Endodermal cell (in vitro differentiated cells): ENCODE data around the gene MAGEA6. TPM values are rescaled to one million over a fixed set of nuclear protein-coding genes. Genes with fewer than 3 reads are reported as not detected.
"Not testable (repeated sequence)": the region's sequence is repeated elsewhere in the genome, so short reads cannot be mapped to it uniquely, and the experiment has no call there.

Experiments used
- DNase-seq: peaks from one replicate; pipeline ENCODE4 v3.0.0-alpha.2; 2017
- H3K27ac ChIP-seq: 2 replicates; pipeline ENCODE4 v1.5.1; 2013; ENCODE audit warnings: mild to moderate bottlenecking, low read depth, low read length, moderate library complexity
- H3K27me3 ChIP-seq: 2 replicates; pipeline ENCODE4 v1.6.1; 2013; ENCODE audit warnings: mild to moderate bottlenecking, low read length, moderate library complexity; ENCODE audit not compliant: insufficient read depth, control insufficient read depth, poor library complexity, severe bottlenecking
- H3K36me3 ChIP-seq: 2 replicates; pipeline ENCODE4 v1.7.0; 2013; ENCODE audit warnings: mild to moderate bottlenecking, low read length, moderate library complexity; ENCODE audit not compliant: control insufficient read depth, insufficient read depth
- H3K4me1 ChIP-seq: one replicate; pipeline ENCODE4 v1.7.0; 2013; ENCODE audit warnings: low read length; ENCODE audit not compliant: control insufficient read depth, insufficient read depth
- H3K4me3 ChIP-seq: 2 replicates; pipeline ENCODE4 v1.5.1; 2013; ENCODE audit warnings: mild to moderate bottlenecking, low read length, moderate library complexity
- H3K9ac ChIP-seq: 2 replicates; pipeline ENCODE4 v1.6.1; 2013; ENCODE audit warnings: mild to moderate bottlenecking, low read length, moderate library complexity; ENCODE audit not compliant: poor library complexity, severe bottlenecking; ENCODE audit errors: extremely low read depth
- H3K9me3 ChIP-seq: 2 replicates; pipeline ENCODE4 v1.6.1; 2013; ENCODE audit warnings: mild to moderate bottlenecking, low read length, moderate library complexity; ENCODE audit not compliant: control insufficient read depth
- H3K27ac Mint-ChIP-seq: 2 replicates; pipeline ENCODE4 v1.8.0; 2020; ENCODE audit warnings: mixed read lengths
- H3K27me3 Mint-ChIP-seq: 2 replicates; pipeline ENCODE4 v1.8.0; 2021; ENCODE audit warnings: mild to moderate bottlenecking, mixed read lengths; ENCODE audit not compliant: insufficient read depth
- H3K36me3 Mint-ChIP-seq: 2 replicates; pipeline ENCODE4 v1.8.0; 2020; ENCODE audit warnings: low read depth, mixed read lengths
- H3K4me1 Mint-ChIP-seq: 2 replicates; pipeline ENCODE4 v1.8.0; 2020; ENCODE audit warnings: mixed read lengths
- H3K4me3 Mint-ChIP-seq: 2 replicates; pipeline ENCODE4 v1.8.0; 2020; ENCODE audit warnings: mild to moderate bottlenecking, moderate library complexity, mixed read lengths
- H3K9me3 Mint-ChIP-seq: 2 replicates; pipeline ENCODE4 v1.8.0; 2020; ENCODE audit warnings: mild to moderate bottlenecking, mixed read lengths
- CTCF ChIP-seq: fragments of 200-600 bp; sonication (generic); conservative IDR thresholded peaks from 2 replicates; pipeline ENCODE4 v1.5.0; 2021; ENCODE audit warnings: antibody characterized with exemption, mild to moderate bottlenecking
- WGBS, 2 experiments: methylation state at CpG; one replicate each; pipeline versions ENCODE4 v1.1.5 to v1.1.7; 2013; ENCODE audit warnings: missing lambda C conversion rate in 2 of 2, mixed read lengths in 1 of 2; ENCODE audit not compliant: insufficient coverage in 1 of 2, insufficient read length in 1 of 2; 5-methylcytosine and 5-hydroxymethylcytosine counted together
- total RNA-seq, 2 donors: library from RNA; stranded (reverse); fragmentation: NEBNext Ultra II Directional in 1 of 2; extraction: Animal tissue kit (Norgen Biotek cat#: 25700) in 1 of 2; gene quantifications; 2 replicates in 1 of 2; 3 replicates in 1 of 2; pipeline ENCODE4 v1.2.1, GENCODE V29; 2021

Gene MAGEA6
- total RNA-seq, 2 donors from 2014 or later, result not detected

- Histone ChIP-seq H3K4me3 (no peak overlapping the region), H3K9me3 (no peaks in the 10 kb centered on the region), H3K9ac (no peak overlapping the region), H3K27ac (no peak overlapping the region), H3K27me3 (no peaks in the 10 kb centered on the region), H3K36me3 (no peaks in the 10 kb centered on the region), H3K4me1 (no peaks in the 10 kb centered on the region)
- 40 to 67% methylated on average over 1 to 4 of the region's 4 CpGs for WGBS, 2 experiments
- no peak for TF ChIP-seq CTCF
- no peak for DNase-seq
- Mint-ChIP-seq H3K27me3 (peaks cover 2% of the 10 kb centered on the region), H3K9me3 (peaks cover 48% of the 10 kb centered on the region), H3K4me3 (no peak overlapping the region), H3K27ac (no peak overlapping the region), H3K36me3 (no peaks in the 10 kb centered on the region), H3K4me1 (no peaks in the 10 kb centered on the region)
Observed at GRCh38 chrX:152810403-152810802, 40.9 kb upstream of the MAGEA6 start.

- Histone ChIP-seq H3K4me3 (no peak overlapping the region), H3K27me3 (no peaks in the 10 kb centered on the region), H3K9me3 (no peaks in the 10 kb centered on the region), H3K27ac (no peak overlapping the region), H3K36me3 (no peaks in the 10 kb centered on the region), H3K4me1 (no peaks in the 10 kb centered on the region), H3K9ac (no peak overlapping the region)
- no peak for TF ChIP-seq CTCF
- H3K36me3 Mint-ChIP-seq, result no peaks in the 10 kb centered on the region
- no peak for DNase-seq
- H3K9me3 Mint-ChIP-seq, result peaks cover 50% of the 10 kb centered on the region
- no peak overlapping the region for H3K27ac Mint-ChIP-seq
- peaks cover 2% of the 10 kb centered on the region for H3K27me3 Mint-ChIP-seq
- H3K4me3 Mint-ChIP-seq, result no peak overlapping the region
- 93 to 95% methylated on average over 4 of the region's 4 CpGs for WGBS, 2 experiments
- H3K4me1 Mint-ChIP-seq, result no peaks in the 10 kb centered on the region
Observed at GRCh38 chrX:152806035-152806434, 36.5 kb upstream of the MAGEA6 start.

GRCh38 chrX:152798945-152799344 is 29.5 kb upstream of the MAGEA6 start:
- Histone ChIP-seq H3K9me3 (no peaks in the 10 kb centered on the region), H3K9ac (no peak overlapping the region), H3K4me3 (no peak overlapping the region), H3K4me1 (no peaks in the 10 kb centered on the region), H3K27ac (no peak overlapping the region), H3K36me3 (no peaks in the 10 kb centered on the region), H3K27me3 (no peaks in the 10 kb centered on the region)
- Mint-ChIP-seq H3K36me3 (no peaks in the 10 kb centered on the region), H3K4me3 (no peak overlapping the region), H3K4me1 (no peaks in the 10 kb centered on the region), H3K9me3 (peaks cover 58% of the 10 kb centered on the region), H3K27ac (no peak overlapping the region), H3K27me3 (peaks cover 4% of the 10 kb centered on the region)
- 80% methylated on average over 1 of the region's 1 CpG; no CpG with 5 or more reads in 1 of the 2 experiments for WGBS, 2 experiments
- DNase-seq, result no peak
- no peak for TF ChIP-seq CTCF

GRCh38 chrX:152787062-152787461 is 17.6 kb upstream of the MAGEA6 start:
- H3K9me3 ChIP-seq, DNase-seq, H3K36me3 Mint-ChIP-seq, H3K36me3 ChIP-seq, H3K4me3 Mint-ChIP-seq, H3K27ac Mint-ChIP-seq, H3K4me1 Mint-ChIP-seq, H3K4me3 ChIP-seq, H3K27me3 ChIP-seq, H3K4me1 ChIP-seq, H3K27me3 Mint-ChIP-seq, H3K9ac ChIP-seq, H3K27ac ChIP-seq: not testable (repeated sequence)
- H3K9me3 Mint-ChIP-seq, result peaks cover 10% of the 10 kb centered on the region
- no CpG with 5 or more reads among the region's 3 CpGs for WGBS, 2 experiments

DNA sequence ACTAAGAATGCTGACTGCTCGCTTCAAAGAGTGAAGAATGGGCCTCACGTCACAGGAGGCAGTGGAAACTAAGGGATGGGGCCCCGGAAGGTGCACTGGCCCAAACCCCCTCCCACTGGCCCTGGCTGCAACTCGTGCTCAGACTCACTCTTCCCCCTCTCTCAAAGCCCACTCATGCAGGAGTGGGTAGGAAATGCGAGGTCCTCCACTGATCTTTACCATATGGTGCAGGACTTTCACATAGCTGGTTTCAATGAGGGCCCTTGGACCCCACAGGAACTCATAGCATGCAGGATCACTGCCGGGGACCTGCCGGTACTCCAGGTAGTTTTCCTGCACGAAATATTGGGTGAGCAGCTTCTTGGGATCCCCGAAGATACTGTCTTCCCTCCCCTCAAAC is 2.9 kb downstream of the MAGEA6 start:
- H3K36me3 Mint-ChIP-seq, H3K9me3 Mint-ChIP-seq: not testable (repeated sequence)

More for the DNA sequence above, 2.9 kb downstream of the MAGEA6 start:
- H3K27me3 ChIP-seq, H3K4me3 ChIP-seq, H3K27ac Mint-ChIP-seq, H3K4me1 Mint-ChIP-seq, H3K27me3 Mint-ChIP-seq, H3K27ac ChIP-seq, H3K4me1 ChIP-seq, H3K36me3 ChIP-seq, H3K9ac ChIP-seq, H3K9me3 ChIP-seq, H3K4me3 Mint-ChIP-seq: not testable (repeated sequence)
- 87 to 100% methylated on average over 1 to 6 of the region's 9 CpGs for WGBS, 2 experiments
- DNase-seq, result peak; percentile 3
